ENCODE data around the gene TRABD2A. TPM values are rescaled to one million over a fixed set of nuclear protein-coding genes. Genes with fewer than 3 reads are reported as not detected.

TRABD2A gene
- total and polyA plus RNA-seq, 2 of the 13 experiments (the other 11 are each of a cell fraction or from before 2014, with no cell fraction given) = 0.15 TPM; not detected in 1

GRCh38 chr2:84906900-84907714 lies 26.2 kb upstream of the TRABD2A start (continued):
- TF ChIP-seq ZC3H4 (CRISPR knock-in tag; IDR thresholded peaks at IDR 0.05; ENCODE audit: borderline replicate concordance) (0 out of 2 replicates have a peak, but pooled peaks have one; percentile 61), STAT5B (CRISPR knock-in tag; IDR thresholded peaks at IDR 0.05) (no peak), ZNF609 (CRISPR knock-in tag; IDR thresholded peaks at IDR 0.05; ENCODE audit: borderline replicate concordance) (0 out of 2 replicates have a peak, but pooled peaks have one; percentile 22), THAP7 (CRISPR knock-in tag; IDR thresholded peaks at IDR 0.05) (no peak), TERF1 (CRISPR knock-in tag; IDR thresholded peaks at IDR 0.05) (no peak)
